OCI-LY7 (cell line): ENCODE measurements around the gene TMEM178B. TPM values are rescaled to one million over a fixed set of nuclear protein-coding genes. Genes with fewer than 3 reads are reported as not detected.
"Not testable (repeated sequence)": the region's sequence is repeated elsewhere in the genome, so short reads cannot be mapped to it uniquely, and the experiment has no call there.

Experiments
- BruUV-seq: library from RNA; stranded (reverse); fragments of 400-500 nt; replicated peaks from 2 replicates; lab custom pipeline; 2021; lab: Mats Ljungman, UMichigan
- CTCF ChIA-PET: fragments of 300-600 bp; sonication (Branson Sonifier 250); formaldehyde crosslinking; loops from one replicate; lab custom pipeline; 2022; ENCODE audit warnings: antibody characterized with exemption; ENCODE audit not compliant: unreplicated experiment; lab: Charles Lee
- POLR2A ChIA-PET: fragments of 300-600 bp; sonication (Branson Sonifier 250); formaldehyde crosslinking; loops from one replicate; lab custom pipeline; 2022; ENCODE audit warnings: antibody characterized with exemption; lab: Charles Lee
- DNase-seq: peaks from one replicate; pipeline ENCODE4 v3.0.0-alpha.2; 2015; ENCODE audit warnings: low spot score
- H2AFZ ChIP-seq: fragments of 200-600 bp; sonication (generic), shearing (Covaris generic); 2 replicates; pipeline ENCODE4 v1.6.1; 2014; ENCODE audit warnings: mild to moderate bottlenecking, antibody characterized with exemption, low read length, moderate library complexity
- H3K27ac ChIP-seq: fragments of 200-600 bp; sonication (generic); 2 replicates; pipeline ENCODE4 v1.5.1; 2014; ENCODE audit warnings: mixed run types, low read depth, mild to moderate bottlenecking, moderate library complexity, low read length, inconsistent platforms; ENCODE audit not compliant: poor library complexity, severe bottlenecking
- H3K36me3 ChIP-seq: fragments of 200-600 bp; sonication (generic); 2 replicates; pipeline ENCODE4 v1.6.1; 2014; ENCODE audit warnings: mild to moderate bottlenecking, antibody characterized with exemption, low read length, moderate library complexity, mixed read lengths; ENCODE audit not compliant: insufficient read depth
- H3K4me1 ChIP-seq: fragments of 200-600 bp; sonication (generic); 2 replicates; pipeline ENCODE4 v1.5.1; 2014; ENCODE audit warnings: mild to moderate bottlenecking, low read length; ENCODE audit not compliant: insufficient read depth, poor library complexity, severe bottlenecking
- H3K4me2 ChIP-seq: fragments of 200-600 bp; sonication (generic); 2 replicates; pipeline ENCODE4 v1.6.1; 2014; ENCODE audit warnings: mild to moderate bottlenecking, low read length
- H3K4me3 ChIP-seq: fragments of 200-600 bp; sonication (generic); 2 replicates; pipeline ENCODE4 v1.5.1; 2014; ENCODE audit warnings: mild to moderate bottlenecking, low read depth, low read length; ENCODE audit not compliant: poor library complexity, severe bottlenecking
- H3K79me2 ChIP-seq: fragments of 200-600 bp; sonication (generic); 2 replicates; pipeline ENCODE4 v1.6.1; 2016; ENCODE audit warnings: low read depth, mild to moderate bottlenecking, low read length, moderate library complexity, mixed read lengths; ENCODE audit not compliant: insufficient read depth
- H3K9me2 ChIP-seq: fragments of 200-600 bp; sonication (generic); 2 replicates; pipeline ENCODE4 v1.6.1; 2016; ENCODE audit warnings: mild to moderate bottlenecking, low read length, mixed read lengths; ENCODE audit not compliant: insufficient read depth
- H3K9me3 ChIP-seq: fragments of 200-600 bp; sonication (generic); 2 replicates; pipeline ENCODE4 v1.6.1; 2014; ENCODE audit warnings: mild to moderate bottlenecking, mixed run types, low read length, mixed read lengths
- H4K20me1 ChIP-seq: fragments of 200-600 bp; sonication (generic); 2 replicates; pipeline ENCODE4 v1.6.1; 2014; ENCODE audit warnings: mild to moderate bottlenecking, antibody characterized with exemption, low read length, moderate library complexity, mixed read lengths; ENCODE audit not compliant: insufficient read depth
- CTCF ChIP-seq: fragments of 200-600 bp; sonication (generic); conservative IDR thresholded peaks from 2 replicates; pipeline ENCODE4 v1.5.1; 2014; ENCODE audit warnings: mild to moderate bottlenecking, antibody characterized with exemption, low read length, moderate library complexity, mixed read lengths
- EZH2phosphoT487 ChIP-seq: fragments of 200-600 bp; sonication (generic); IDR thresholded peaks from 2 replicates; pipeline ENCODE4 v1.6.1; 2018; ENCODE audit warnings: low read depth, borderline replicate concordance, mild to moderate bottlenecking, mixed run types, antibody characterized with exemption, low read length, moderate library complexity, mixed read lengths
- intact Hi-C: fragments of 100-400 bp; cut with micrococcal nuclease; formaldehyde crosslinking; loops from one replicate; pipeline ENCODE4 v1.10.0; 2022; ENCODE audit not compliant: unreplicated experiment
- total RNA-seq, 2 experiments: library from RNA; depleted of rRNA in 1 of 2; stranded (reverse); fragments of >200 nt in 1 of 2; shearing (Covaris generic) in 1 of 2; gene quantifications; 2 replicates each; pipeline ENCODE4 v1.2.3, GENCODE V29; 2014 to 2022

TMEM178B gene
- total RNA-seq, 2 experiments from 2014 or later, result not detected

- Histone ChIP-seq H3K4me2 (no peak overlapping the region), H3K9me3 (no peaks in the 10 kb centered on the region), H3K79me2 (no peaks in the 10 kb centered on the region), H2AFZ (no peak overlapping the region), H4K20me1 (no peaks in the 10 kb centered on the region), H3K27ac (no peak overlapping the region), H3K9me2 (no peaks in the 10 kb centered on the region), H3K4me1 (no peaks in the 10 kb centered on the region), H3K36me3 (no peaks in the 10 kb centered on the region), H3K4me3 (no peak overlapping the region)
- POLR2A ChIA-PET, result interaction anchor here (0.6 kb wide), 1 partner anchor 579 kb away, joined by 3 read pairs; no protein-coding TSS in a partner anchor
- CTCF ChIA-PET, result no interaction called here
- BruUV-seq, result no TSS peak
- no peak for DNase-seq
- intact Hi-C loops, result no loop called here
- TF ChIP-seq EZH2phosphoT487, result no peak
- TF ChIP-seq CTCF, result no peak
Measured at GRCh38 chr7:141325275-141325674, 251.4 kb downstream of the TMEM178B start.

DNA sequence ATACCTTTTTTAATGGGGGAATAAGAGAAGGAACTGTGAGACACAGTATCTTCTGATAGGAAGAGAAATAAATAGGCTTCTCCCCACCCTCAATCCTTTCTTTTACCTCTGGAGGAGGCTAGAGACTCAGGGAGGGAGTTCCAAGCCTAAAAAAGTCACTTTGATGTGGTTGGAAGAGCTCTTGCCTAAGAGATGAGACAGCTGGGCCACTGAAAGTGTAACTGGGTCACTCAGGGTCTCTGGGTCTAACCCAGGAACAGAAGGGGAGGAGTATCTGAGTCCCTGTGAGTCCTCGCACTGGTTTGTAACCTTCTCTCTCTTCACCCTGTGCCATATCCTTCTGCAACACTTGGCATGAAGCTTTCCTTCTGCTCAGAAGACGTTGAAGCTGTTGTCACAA is 254.4 kb downstream of the TMEM178B start:
- TF ChIP-seq CTCF (no peak), EZH2phosphoT487 (no peak)
- no TSS peak for BruUV-seq
- Histone ChIP-seq H3K4me2 (no peak overlapping the region), H3K4me3 (no peak overlapping the region), H3K36me3 (no peaks in the 10 kb centered on the region), H3K4me1 (no peaks in the 10 kb centered on the region), H3K79me2 (no peaks in the 10 kb centered on the region), H3K9me3 (no peaks in the 10 kb centered on the region), H2AFZ (no peak overlapping the region), H3K27ac (no peak overlapping the region), H4K20me1 (no peaks in the 10 kb centered on the region), H3K9me2 (no peaks in the 10 kb centered on the region)
- CTCF ChIA-PET, result no interaction called here
- intact Hi-C loops, result no loop called here
- DNase-seq, result no peak
- POLR2A ChIA-PET, result no interaction called here

- BruUV-seq, H2AFZ ChIP-seq, H3K4me1 ChIP-seq, H3K4me3 ChIP-seq, H3K9me3 ChIP-seq, H3K36me3 ChIP-seq, H4K20me1 ChIP-seq, POLR2A ChIA-PET, H3K79me2 ChIP-seq, CTCF ChIA-PET, DNase-seq, H3K9me2 ChIP-seq, intact Hi-C loops, H3K27ac ChIP-seq, H3K4me2 ChIP-seq: not testable (repeated sequence)
Measured at GRCh38 chr7:141330285-141330684, 256.4 kb downstream of the TMEM178B start.
